Stimulated activated naive B cell treated with anti-CD40 and anti-IgM and Interleukin-4, amounts not matched to agents 10 μg/mL and 1 μg/mL and 100 μg/mL, for 72 hours (primary cell): ENCODE data around the gene SORL1.
A peak's percentile ranks its signal among the peaks of the same experiment; 100 is the strongest.

ENCODE experiments used
- ATAC-seq, 2 donors: fragments of 150-1000 bp; cut with Tn5 transposase; replicated peaks; 2 replicates each; pipeline ENCODE4 v1.10.0; 2021; ENCODE audit warnings: moderate library complexity in 1 of 2
- DNase-seq: peaks from one replicate; pipeline ENCODE4 v3.0.0; 2021
- H3K27ac Mint-ChIP-seq: one replicate; pipeline ENCODE4 v1.8.0; 2022; ENCODE audit warnings: mild to moderate bottlenecking, mixed read lengths
- H3K27me3 Mint-ChIP-seq, 2 donors: one replicate each; pipeline ENCODE4 v1.8.0; 2022; ENCODE audit warnings: mixed read lengths in 2 of 2
- H3K36me3 Mint-ChIP-seq, 2 donors: one replicate each; pipeline ENCODE4 v1.8.0; 2022; ENCODE audit warnings: mixed read lengths in 2 of 2, mild to moderate bottlenecking in 1 of 2
- H3K4me1 Mint-ChIP-seq, 2 donors: one replicate each; pipeline ENCODE4 v1.8.0; 2022; ENCODE audit warnings: mixed read lengths in 2 of 2, mild to moderate bottlenecking in 1 of 2
- H3K4me3 Mint-ChIP-seq, 2 donors: one replicate each; pipeline ENCODE4 v1.8.0; 2022; ENCODE audit warnings: mild to moderate bottlenecking in 2 of 2, mixed read lengths in 2 of 2, moderate library complexity in 1 of 2
- H3K9me3 Mint-ChIP-seq, 2 donors: one replicate each; pipeline ENCODE4 v1.8.0; 2022; ENCODE audit warnings: mixed read lengths in 2 of 2, mild to moderate bottlenecking in 1 of 2

Gene SORL1

GRCh38 chr11:121650351-121651256 is 198.5 kb downstream of the SORL1 start:
- peaks cover 4 to 6% of the 10 kb centered on the region in 2 donors for H3K4me1 Mint-ChIP-seq
- H3K4me3 Mint-ChIP-seq: no peak overlapping the region
- peaks cover 0 to 4% of the 10 kb centered on the region in 2 donors for H3K36me3 Mint-ChIP-seq
- H3K9me3 Mint-ChIP-seq: no peaks in the 10 kb centered on the region
- no peak for ATAC-seq
- DNase-seq: no peak
- H3K27me3 Mint-ChIP-seq: peaks cover 18 to 20% of the 10 kb centered on the region in 2 donors
- no peak overlapping the region for H3K27ac Mint-ChIP-seq

- no peaks in the 10 kb centered on the region for H3K9me3 Mint-ChIP-seq
- no peak overlapping the region for H3K4me3 Mint-ChIP-seq
- H3K27ac Mint-ChIP-seq: no peak overlapping the region
- peaks cover 7 to 12% of the 10 kb centered on the region in 2 donors for H3K4me1 Mint-ChIP-seq
- H3K27me3 Mint-ChIP-seq: peaks cover 19 to 20% of the 10 kb centered on the region in 2 donors
- DNase-seq (no peak), ATAC-seq (no peak)
- H3K36me3 Mint-ChIP-seq: peaks cover 0 to 4% of the 10 kb centered on the region in 2 donors
Measured at GRCh38 chr11:121651257-121651605, 199.1 kb downstream of the SORL1 start.

GRCh38 chr11:121652971-121653370 is 200.9 kb downstream of the SORL1 start:
- ATAC-seq: no peak
- no peaks in the 10 kb centered on the region for H3K9me3 Mint-ChIP-seq
- H3K36me3 Mint-ChIP-seq: peaks cover 0 to 4% of the 10 kb centered on the region in 2 donors
- peaks cover 8 to 14% of the 10 kb centered on the region in 2 donors for H3K4me1 Mint-ChIP-seq
- H3K27ac Mint-ChIP-seq: no peak overlapping the region
- no peak for DNase-seq
- H3K4me3 Mint-ChIP-seq: no peak overlapping the region
- H3K27me3 Mint-ChIP-seq: peaks cover 19 to 20% of the 10 kb centered on the region in 2 donors

- Mint-ChIP-seq H3K4me3 (no peak overlapping the region), H3K27ac (no peak overlapping the region), H3K27me3 (peaks cover 19 to 20% of the 10 kb centered on the region in 2 donors), H3K9me3 (no peaks in the 10 kb centered on the region), H3K36me3 (no peaks in the 10 kb centered on the region), H3K4me1 (peaks cover 8 to 14% of the 10 kb centered on the region in 2 donors)
- ATAC-seq (no peak), DNase-seq (no peak)
Measured at GRCh38 chr11:121654259-121654842, 202.2 kb downstream of the SORL1 start.

GRCh38 chr11:121654843-121655536 is 202.9 kb downstream of the SORL1 start:
- Mint-ChIP-seq H3K27ac (peak overlapping the region; percentile 6), H3K4me1 (peaks cover 8 to 14% of the 10 kb centered on the region in 2 donors), H3K27me3 (peaks cover 19 to 20% of the 10 kb centered on the region in 2 donors), H3K9me3 (no peaks in the 10 kb centered on the region), H3K4me3 (peak overlapping the region; percentile 66 to 82), H3K36me3 (no peaks in the 10 kb centered on the region)
- ATAC-seq: no peak
- DNase-seq: no peak

GRCh38 chr11:121655537-121656327 is 203.6 kb downstream of the SORL1 start:
- Mint-ChIP-seq H3K4me3 (peak overlapping the region; percentile 66 to 82), H3K36me3 (no peaks in the 10 kb centered on the region), H3K27me3 (peaks cover 19 to 20% of the 10 kb centered on the region in 2 donors), H3K4me1 (peaks cover 8 to 14% of the 10 kb centered on the region in 2 donors), H3K27ac (peak overlapping the region; percentile 6), H3K9me3 (no peaks in the 10 kb centered on the region)
- ATAC-seq (peak; percentile 96 to 98), DNase-seq (peak; percentile 72)

- Mint-ChIP-seq H3K4me1 (peaks cover 8 to 14% of the 10 kb centered on the region in 2 donors), H3K27ac (peak overlapping the region; percentile 6), H3K27me3 (peaks cover 19 to 23% of the 10 kb centered on the region in 2 donors), H3K4me3 (peak overlapping the region; percentile 66 to 82), H3K36me3 (no peaks in the 10 kb centered on the region), H3K9me3 (no peaks in the 10 kb centered on the region)
- ATAC-seq: no peak
- no peak for DNase-seq
Measured at GRCh38 chr11:121656328-121657090, 204.4 kb downstream of the SORL1 start.

GRCh38 chr11:121657146-121657545 is 205.0 kb downstream of the SORL1 start:
- H3K4me1 Mint-ChIP-seq: peaks cover 8 to 14% of the 10 kb centered on the region in 2 donors
- DNase-seq: no peak
- H3K27me3 Mint-ChIP-seq: peaks cover 19 to 20% of the 10 kb centered on the region in 2 donors
- H3K27ac Mint-ChIP-seq: no peak overlapping the region
- H3K9me3 Mint-ChIP-seq: no peaks in the 10 kb centered on the region
- H3K4me3 Mint-ChIP-seq: no peak overlapping the region
- H3K36me3 Mint-ChIP-seq: no peaks in the 10 kb centered on the region
- no peak for ATAC-seq

- Mint-ChIP-seq H3K4me1 (peaks cover 8 to 14% of the 10 kb centered on the region in 2 donors), H3K27me3 (peaks cover 13 to 19% of the 10 kb centered on the region in 2 donors), H3K4me3 (no peak overlapping the region), H3K36me3 (no peaks in the 10 kb centered on the region), H3K9me3 (no peaks in the 10 kb centered on the region), H3K27ac (no peak overlapping the region)
- DNase-seq (no peak), ATAC-seq (no peak)
Measured at GRCh38 chr11:121659811-121660210, 207.7 kb downstream of the SORL1 start.

GRCh38 chr11:121661880-121662486 is 209.9 kb downstream of the SORL1 start:
- no peak for DNase-seq
- H3K9me3 Mint-ChIP-seq: no peaks in the 10 kb centered on the region
- H3K27me3 Mint-ChIP-seq: peaks cover 7 to 17% of the 10 kb centered on the region in 2 donors
- no peak overlapping the region for H3K27ac Mint-ChIP-seq
- no peaks in the 10 kb centered on the region for H3K36me3 Mint-ChIP-seq
- H3K4me1 Mint-ChIP-seq: no peaks in the 10 kb centered on the region
- no peak overlapping the region for H3K4me3 Mint-ChIP-seq
- no peak for ATAC-seq

GRCh38 chr11:121664144-121664543 is 212.0 kb downstream of the SORL1 start:
- Mint-ChIP-seq H3K27ac (no peak overlapping the region), H3K4me1 (no peaks in the 10 kb centered on the region), H3K27me3 (peaks cover 13 to 22% of the 10 kb centered on the region in 2 donors), H3K36me3 (no peaks in the 10 kb centered on the region), H3K4me3 (no peak overlapping the region), H3K9me3 (no peaks in the 10 kb centered on the region)
- ATAC-seq: no peak
- no peak for DNase-seq

GRCh38 chr11:121665206-121665838 is 213.2 kb downstream of the SORL1 start:
- DNase-seq (no peak), ATAC-seq (no peak)
- H3K36me3 Mint-ChIP-seq: no peaks in the 10 kb centered on the region
- H3K4me1 Mint-ChIP-seq: no peaks in the 10 kb centered on the region
- no peaks in the 10 kb centered on the region for H3K9me3 Mint-ChIP-seq
- no peak overlapping the region for H3K4me3 Mint-ChIP-seq
- H3K27ac Mint-ChIP-seq: no peak overlapping the region
- H3K27me3 Mint-ChIP-seq: peaks cover 13 to 22% of the 10 kb centered on the region in 2 donors
